Aorta (tissue), 5 donors: ENCODE results near the gene OR51B2. TPM values are rescaled to one million over a fixed set of nuclear protein-coding genes. Genes with fewer than 3 reads are reported as not detected.
"Not testable (repeated sequence)": the region's sequence is repeated elsewhere in the genome, so short reads cannot be mapped to it uniquely, and the experiment has no call there.

Experiments
- ATAC-seq: fragments of 200-7000 bp; cut with Tn5 transposase; one replicate; pipeline ENCODE4 v1.9.1; 2022; ENCODE audit warnings: moderate library complexity; ENCODE audit not compliant: low FRiP score
- DNase-seq, 2 donors: peaks; one replicate each; pipeline ENCODE4 v3.0.0-alpha.2; 2020
- H3K27ac ChIP-seq, 2 donors: one replicate each; pipeline ENCODE4 v1.5.1; 2013; ENCODE audit warnings: low read length in 2 of 2, mild to moderate bottlenecking in 2 of 2, moderate library complexity in 2 of 2, control low read depth in 1 of 2, inconsistent platforms in 1 of 2, low read depth in 1 of 2
- H3K27me3 ChIP-seq, 2 donors: one replicate each; pipeline ENCODE4 v1.6.1; 2013; ENCODE audit warnings: control low read depth in 1 of 2, low read length in 1 of 2, mild to moderate bottlenecking in 1 of 2, moderate library complexity in 1 of 2; ENCODE audit not compliant: insufficient read depth in 2 of 2, control insufficient read depth in 1 of 2
- H3K36me3 ChIP-seq, 2 donors: one replicate each; pipeline ENCODE4 v1.6.1; 2013; ENCODE audit warnings: control low read depth in 1 of 2, low read length in 1 of 2, mild to moderate bottlenecking in 1 of 2; ENCODE audit not compliant: insufficient read depth in 2 of 2, control insufficient read depth in 1 of 2
- H3K4me1 ChIP-seq, 2 donors: one replicate each; pipeline ENCODE4 v1.6.1; 2013; ENCODE audit warnings: low read length in 2 of 2, control low read depth in 1 of 2, mild to moderate bottlenecking in 1 of 2, moderate library complexity in 1 of 2; ENCODE audit not compliant: insufficient read depth in 2 of 2, control insufficient read depth in 1 of 2
- H3K4me3 ChIP-seq, 2 donors: one replicate each; pipeline ENCODE4 v1.5.1; 2013; ENCODE audit warnings: low read length in 2 of 2, control low read depth in 1 of 2, mild to moderate bottlenecking in 1 of 2
- H3K9me3 ChIP-seq: one replicate; pipeline ENCODE4 v1.6.1; 2013; ENCODE audit warnings: mild to moderate bottlenecking, low read length; ENCODE audit not compliant: control insufficient read depth
- WGBS, 2 donors: extraction: QIAGEN DNeasy Blood & Tissue Kit; methylation state at CpG; one replicate each; pipeline ENCODE4 v1.1.7; 2013; 5-methylcytosine and 5-hydroxymethylcytosine counted together
- intact Hi-C, 2 donors: fragments of 100-400 bp; cut with DNase I; formaldehyde crosslinking; loops; one replicate each; pipeline versions ENCODE4 v1.14.2 to v1.15.0; 2022
- polyA plus RNA-seq, 2 donors: library from polyadenylated mRNA; stranded (reverse); fragments of 200-250 nt; gene quantifications; one replicate each; pipeline ENCODE4 v1.2.3, GENCODE V29; 2013
- total RNA-seq, 2 donors: library from RNA; stranded (reverse); fragmentation: NEBNext Ultra II Directional; extraction: Animal tissue kit (Norgen Biotek cat#: 25700); gene quantifications; one replicate each; pipeline ENCODE4 v1.2.1, GENCODE V29; 2021
- donor health status: healthy with polysubstance abuse.
- donor health status: Bipolar disorder and iron deficiency.
- donor health status: DM: no; HTN: no; CAD: no.
- donor health status: DM: no; HTN: no; CAD: no.
- donor health status: DM: yes; HTN: yes; CAD: no.

The OR51B2 gene
- total and polyA plus RNA-seq, 4 donors, result not detected

GRCh38 chr11:5362017-5362625, 38.0 kb upstream of the OR51B2 start:
- Histone ChIP-seq H3K36me3 (no peaks in the 10 kb centered on the region), H3K9me3 (no peaks in the 10 kb centered on the region), H3K4me1 (peaks cover 0 to under 1% of the 10 kb centered on the region in 2 donors), H3K27ac (no peak overlapping the region), H3K4me3 (no peak overlapping the region), H3K27me3 (no peaks in the 10 kb centered on the region)
- no peak for DNase-seq
- WGBS, 2 donors, result 77 to 87% methylated on average over 3 of the region's 3 CpGs
- intact Hi-C loops, result no loop called here
- no peak for ATAC-seq

- ATAC-seq, H3K4me1 ChIP-seq, H3K9me3 ChIP-seq, H3K4me3 ChIP-seq, DNase-seq, H3K27ac ChIP-seq, H3K27me3 ChIP-seq, H3K36me3 ChIP-seq, intact Hi-C loops: not testable (repeated sequence)
- WGBS, 2 donors, result 84 to 90% methylated on average over 5 of the region's 5 CpGs
Observed at GRCh38 chr11:5356031-5356430, 31.9 kb upstream of the OR51B2 start.

GRCh38 chr11:5351208-5351607, 27.1 kb upstream of the OR51B2 start, which contains the start of gene OR51B6:
OR51B6 (plus strand) TSS chr11:5351508; CDS start chr11:5351508, 0 bp downstream.
- Histone ChIP-seq H3K36me3 (no peaks in the 10 kb centered on the region), H3K4me3 (no peak within 1 kb of the TSS), H3K27ac (no peak within 1 kb of the TSS), H3K27me3 (no peaks in the 10 kb centered on the region), H3K9me3 (no peaks in the 10 kb centered on the region), H3K4me1 (no peaks in the 10 kb centered on the region)
- WGBS, 2 donors, result 68 to 71% methylated on average over 1 of the region's 1 CpG
- intact Hi-C loops, result no loop called here
- no peak for DNase-seq
- ATAC-seq, result no peak

- Histone ChIP-seq H3K27ac (no peak overlapping the region), H3K4me3 (no peak overlapping the region), H3K4me1 (no peaks in the 10 kb centered on the region), H3K27me3 (no peaks in the 10 kb centered on the region), H3K36me3 (no peaks in the 10 kb centered on the region), H3K9me3 (no peaks in the 10 kb centered on the region)
- ATAC-seq, result no peak
- DNase-seq, result no peak
- intact Hi-C loops, result no loop called here
- WGBS, 2 donors, result 23 to 25% methylated on average over 1 of the region's 1 CpG
Observed at GRCh38 chr11:5349550-5349949, 25.5 kb upstream of the OR51B2 start.

GRCh38 chr11:5348551-5349194, 24.6 kb upstream of the OR51B2 start:
- Histone ChIP-seq H3K4me1 (no peaks in the 10 kb centered on the region), H3K36me3 (no peaks in the 10 kb centered on the region), H3K27ac (no peak overlapping the region), H3K27me3 (no peaks in the 10 kb centered on the region), H3K4me3 (no peak overlapping the region), H3K9me3 (no peaks in the 10 kb centered on the region)
- intact Hi-C loops, result no loop called here
- DNase-seq (no peak), ATAC-seq (no peak)
- 26 to 27% methylated on average over 3 of the region's 3 CpGs for WGBS, 2 donors

- DNase-seq, result no peak
- Histone ChIP-seq H3K27ac (no peak overlapping the region), H3K27me3 (no peaks in the 10 kb centered on the region), H3K36me3 (no peaks in the 10 kb centered on the region), H3K4me1 (no peaks in the 10 kb centered on the region), H3K4me3 (no peak overlapping the region), H3K9me3 (no peaks in the 10 kb centered on the region)
- ATAC-seq, result no peak
- intact Hi-C loops, result no loop called here
- 24 to 28% methylated on average over 3 of the region's 3 CpGs for WGBS, 2 donors
Observed at GRCh38 chr11:5345831-5346230, 21.7 kb upstream of the OR51B2 start.

GRCh38 chr11:5343474-5344335, 19.6 kb upstream of the OR51B2 start, which contains the start of gene OR51B5:
OR51B5 (minus strand) TSS chr11:5343524; CDS start chr11:5343524, 0 bp downstream.
- Histone ChIP-seq H3K4me3 (no peak within 1 kb of the TSS), H3K27me3 (no peaks in the 10 kb centered on the region), H3K4me1 (no peaks in the 10 kb centered on the region), H3K36me3 (no peaks in the 10 kb centered on the region), H3K9me3 (no peaks in the 10 kb centered on the region), H3K27ac (no peak within 1 kb of the TSS)
- ATAC-seq (no peak), DNase-seq (no peak)
- intact Hi-C loops, result no loop called here
- 72 to 82% methylated on average over 6 of the region's 6 CpGs for WGBS, 2 donors

GRCh38 chr11:5339771-5340322, 15.8 kb upstream of the OR51B2 start:
- WGBS, 2 donors, result 89 to 96% methylated on average over 1 of the region's 1 CpG
- no peak for ATAC-seq

More at GRCh38 chr11:5339771-5340322, 15.8 kb upstream of the OR51B2 start:
- Histone ChIP-seq H3K9me3 (no peaks in the 10 kb centered on the region), H3K27me3 (no peaks in the 10 kb centered on the region), H3K27ac (no peak overlapping the region), H3K4me1 (no peaks in the 10 kb centered on the region), H3K4me3 (no peak overlapping the region), H3K36me3 (no peaks in the 10 kb centered on the region)
- DNase-seq, result no peak
- intact Hi-C loops, result no loop called here
